GM18517 (cell line): ENCODE measurements around the gene CLDN19.

Experiments used
- ATAC-seq: cut with Tn5 transposase; IDR thresholded peaks from one replicate; pipeline ENCODE4 v1.9.1; 2021; ENCODE audit warnings: mild to moderate bottlenecking, moderate library complexity; ENCODE audit not compliant: unreplicated experiment

Gene CLDN19

GRCh38 chr1:42739753-42740700 lies at the start of gene CLDN19:
TSS of gene CLDN19 (minus strand) at chr1:42740236. CDS start at chr1:42740063, 173 bp downstream.
- ATAC-seq: no peak

GRCh38 chr1:42788021-42788420 lies 48.0 kb upstream of the CLDN19 start:
- ATAC-seq: no peak

GRCh38 chr1:42786097-42786496 lies 46.1 kb upstream of the CLDN19 start:
- ATAC-seq: no peak

- ATAC-seq: no peak
Observed at GRCh38 chr1:42784946-42785693, 45.1 kb upstream of the CLDN19 start, which contains the start of gene TMEM269. TSS of gene TMEM269 (plus strand) at chr1:42784991. CDS start at chr1:42789894, 4,903 bp downstream.

GRCh38 chr1:42784547-42784945 lies 44.5 kb upstream of the CLDN19 start:
- no peak for ATAC-seq

- ATAC-seq: no peak
Observed at GRCh38 chr1:42783092-42783491, 43.1 kb upstream of the CLDN19 start.

- no peak for ATAC-seq
Observed at GRCh38 chr1:42780176-42780575, 40.1 kb upstream of the CLDN19 start.

GRCh38 chr1:42779725-42780124 lies 39.7 kb upstream of the CLDN19 start:
- no peak for ATAC-seq

GRCh38 chr1:42777852-42778251 lies 37.8 kb upstream of the CLDN19 start:
- no peak for ATAC-seq

- no peak for ATAC-seq
Observed at GRCh38 chr1:42776502-42776901, 36.5 kb upstream of the CLDN19 start.

- no peak for ATAC-seq
Observed at GRCh38 chr1:42774928-42775526, 35.0 kb upstream of the CLDN19 start.

- ATAC-seq: no peak
Observed at GRCh38 chr1:42773420-42773819, 33.4 kb upstream of the CLDN19 start.

- ATAC-seq: no peak
Observed at GRCh38 chr1:42769811-42770210, 29.8 kb upstream of the CLDN19 start.

- no peak for ATAC-seq
Observed at GRCh38 chr1:42768172-42768571, 28.1 kb upstream of the CLDN19 start.

- peak; percentile 27 for ATAC-seq
Observed at GRCh38 chr1:42767510-42768000, 27.5 kb upstream of the CLDN19 start.

- peak; percentile 90 for ATAC-seq
Observed at GRCh38 chr1:42766741-42767509, 26.9 kb upstream of the CLDN19 start, which contains the start of the genes C1orf50 and P3H1. TSS of gene C1orf50 (plus strand) at chr1:42767249. CDS start at chr1:42767312, 63 bp downstream. TSS of gene P3H1 (minus strand) at chr1:42767028. CDS start at chr1:42766971, 57 bp downstream.

- ATAC-seq: peak; percentile 19
Observed at GRCh38 chr1:42765832-42766740, 26.1 kb upstream of the CLDN19 start.

GRCh38 chr1:42765269-42765668 lies 25.2 kb upstream of the CLDN19 start:
- no peak for ATAC-seq

- ATAC-seq: no peak
Observed at GRCh38 chr1:42762269-42762668, 22.2 kb upstream of the CLDN19 start.
